ENCODE measurements around the gene CACNA2D2. TPM values are rescaled to one million over a fixed set of nuclear protein-coding genes. Genes with fewer than 3 reads are reported as not detected.

CACNA2D2 gene
- polyA plus RNA-seq, 1 of the 3 experiments (the other 2 are of a cell fraction) = 1.1 TPM

- Histone ChIP-seq H3K4me1 (ENCODE audit: control insufficient read depth in 1 of 2, insufficient read depth in 2 of 2, low read depth in 1 of 2, low read length in 1 of 2) (peaks cover 0 to 42% of the 10 kb centered on the region in 2 experiments; a peak in 1 of 4 replicates), H3K36me3 (replicated peaks in 1 of 2; ENCODE audit: control insufficient read depth in 1 of 2, insufficient read depth in 2 of 2, low read length in 1 of 2) (no peaks in the 10 kb centered on the region), H3K79me2 (ENCODE audit: insufficient read depth) (no peaks in the 10 kb centered on the region), H3K27ac (ENCODE audit: low read depth in 2 of 2, low read length in 1 of 2) (no peak overlapping the region), H3F3A (replicated peaks; ENCODE audit: insufficient read depth) (no peaks in the 10 kb centered on the region), H2AFZ (ENCODE audit: low read depth) (no peak overlapping the region), H3K9ac (no peak overlapping the region), H3K4me3 (ENCODE audit: low read depth in 2 of 2, low read length in 1 of 2) (no peak overlapping the region), H3K9me3 (no peaks in the 10 kb centered on the region), H3K9me2 (no peaks in the 10 kb centered on the region), H3K4me2 (no peak overlapping the region), H3K27me3 (ENCODE audit: insufficient read depth) (no peaks in the 10 kb centered on the region), H4K20me1 (ENCODE audit: insufficient read depth) (no peaks in the 10 kb centered on the region)
- ChIA-PET POLR2A (no interaction called here), CTCF (interaction anchor here (0.6 to 22.6 kb wide), 22 partner anchors 8 to 276 kb away, joined by 3 to 499 read pairs (median 4); partner anchors contain the start of genes C3orf18 and ZMYND10)
- no peak for TF ChIP-seq REST (IDR thresholded peaks at IDR 0.05; ENCODE audit: low read depth, low read length)
- no peak for TF ChIP-seq YY1 (IDR thresholded peaks at IDR 0.05; ENCODE audit: low read depth)
- TF ChIP-seq RXRA (IDR thresholded peaks at IDR 0.05; ENCODE audit: borderline replicate concordance, low read depth) = no peak
- TF ChIP-seq TAF1 (IDR thresholded peaks at IDR 0.05; ENCODE audit: borderline replicate concordance, low read depth, low read length) = no peak
- no peak for TF ChIP-seq NFIC (IDR thresholded peaks at IDR 0.05; ENCODE audit: borderline replicate concordance)
- no peak for TF ChIP-seq IRF3 (IDR thresholded peaks at IDR 0.05; ENCODE audit: low read depth, low read length)
- TF ChIP-seq PBX3 (IDR thresholded peaks at IDR 0.05) = no peak
- TF ChIP-seq USF2 (IDR thresholded peaks at IDR 0.05; ENCODE audit: borderline replicate concordance, low read depth, low read length) = no peak
- no peak for TF ChIP-seq FOSL2 (IDR thresholded peaks at IDR 0.05; ENCODE audit: borderline replicate concordance, low read depth)
- TF ChIP-seq CTCF (IDR thresholded peaks at IDR 0.05) = no peak
- no peak for TF ChIP-seq MEF2A (IDR thresholded peaks at IDR 0.05; ENCODE audit: borderline replicate concordance, low read depth)
- TF ChIP-seq GATA2 (CRISPR knock-in tag; IDR thresholded peaks at IDR 0.05) = no peak
- no peak for TF ChIP-seq ELF1 (IDR thresholded peaks at IDR 0.05)
- no peak for TF ChIP-seq TEAD4 (IDR thresholded peaks at IDR 0.05; ENCODE audit: borderline replicate concordance, insufficient read depth)
- TF ChIP-seq GABPA (IDR thresholded peaks at IDR 0.05; ENCODE audit: low read depth) = no peak
- no peak for TF ChIP-seq EP300 (IDR thresholded peaks at IDR 0.05; ENCODE audit: borderline replicate concordance in 1 of 2, low read depth in 1 of 2, low read length in 1 of 2)
- no peak for TF ChIP-seq USF1 (IDR thresholded peaks at IDR 0.05; ENCODE audit: borderline replicate concordance, low read depth)
- no peak for DNase-seq
- 60% methylated on average over 7 of the region's 9 CpGs for WGBS (ENCODE audit: low lambda C conversion rate)
Observed at GRCh38 chr3:50551054-50551659, 47.7 kb upstream of the CACNA2D2 start.

All from SK-N-SH (cell line).